ENCODE results near the gene ADGRF5. TPM values are rescaled to one million over a fixed set of nuclear protein-coding genes. Genes with fewer than 3 reads are reported as not detected.

The ADGRF5 gene
- total RNA-seq, 2 donors from 2014 or later: 3.2 to 3.8 TPM

DNA sequence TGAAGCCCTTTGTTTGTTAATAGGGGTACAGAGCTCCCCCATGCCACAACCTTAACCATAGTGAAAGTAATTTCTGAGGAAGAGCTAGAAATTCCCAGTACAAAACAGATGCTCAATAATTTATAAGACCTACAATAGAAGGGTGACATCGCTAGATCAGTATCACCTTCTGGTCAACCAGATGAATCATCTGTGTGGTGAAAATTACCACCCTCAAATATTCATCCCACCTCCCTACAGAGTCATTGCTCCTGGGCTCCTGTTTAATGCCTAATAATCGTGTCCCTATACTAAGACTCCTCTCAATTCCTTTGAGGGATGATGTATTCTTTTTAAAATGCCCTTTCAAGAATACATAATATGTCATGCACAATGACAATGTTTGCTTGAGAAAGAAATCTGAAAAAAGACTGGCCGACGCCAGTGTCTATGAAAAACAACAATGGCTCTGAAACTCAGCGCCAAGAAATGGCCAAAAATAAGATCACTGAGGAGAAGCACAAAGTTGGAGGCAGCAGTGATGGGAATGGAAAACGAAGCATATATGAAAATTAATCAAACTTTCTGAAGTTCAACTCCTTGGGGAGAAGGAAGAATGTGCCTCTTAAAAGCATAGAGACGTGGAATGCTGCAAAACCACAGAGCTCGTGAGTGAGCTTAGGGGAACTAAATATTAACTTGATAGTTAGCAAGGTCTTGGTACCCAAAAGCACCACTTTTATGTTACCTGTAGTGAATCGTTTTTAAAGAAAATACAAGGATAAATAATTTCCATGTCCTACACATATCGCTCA is 11.0 kb upstream of the ADGRF5 start:
- ATAC-seq (no peak), DNase-seq (no peak)
- intact Hi-C loops (cut with DNase I, micrococcal nuclease): no loop called here

- DNase-seq (no peak), ATAC-seq (no peak)
- intact Hi-C loops (cut with DNase I, micrococcal nuclease): no loop called here
Observed at GRCh38 chr6:46931416-46931815, 9.7 kb upstream of the ADGRF5 start.

DNA sequence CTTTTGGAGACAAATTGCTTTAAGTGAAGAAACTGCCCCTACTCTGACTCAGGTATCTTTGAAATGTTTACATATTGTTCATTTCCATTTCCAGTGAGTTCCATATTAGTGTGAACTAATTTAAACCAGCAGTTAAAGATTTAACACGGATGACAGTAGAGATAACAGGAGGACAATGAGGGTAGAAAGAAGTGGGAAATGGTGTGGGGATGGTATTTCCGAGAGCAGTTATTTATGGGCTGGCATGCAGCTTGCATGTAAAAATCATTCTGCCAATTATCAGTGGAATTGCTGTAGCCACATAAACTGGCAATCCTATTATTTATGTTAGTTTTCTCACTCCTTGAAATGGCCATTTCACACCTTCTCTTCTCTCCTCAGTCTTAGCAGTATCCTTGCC is 8.6 kb upstream of the ADGRF5 start:
- intact Hi-C loops (cut with DNase I, micrococcal nuclease): no loop called here
- DNase-seq (no peak), ATAC-seq (no peak)

DNA sequence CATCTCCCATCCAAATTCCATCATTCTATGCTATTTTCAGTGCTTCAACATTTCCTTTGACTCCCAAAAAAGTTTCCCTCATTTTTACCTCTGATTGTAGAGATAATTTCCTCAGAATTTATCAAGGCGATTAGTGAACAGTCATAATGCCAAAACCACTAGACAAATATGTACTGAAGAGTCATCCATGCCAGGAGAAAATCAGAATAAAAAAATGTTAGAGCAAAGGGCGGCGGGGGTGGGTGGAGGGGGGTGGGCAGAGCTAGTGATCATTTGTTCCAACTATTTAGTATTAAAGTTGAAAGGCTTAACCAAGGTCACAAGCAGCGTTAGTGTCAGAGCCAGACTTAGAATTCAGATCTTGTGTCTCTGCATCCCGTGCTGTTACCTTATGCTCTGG is 5.3 kb upstream of the ADGRF5 start:
- no peak for ATAC-seq
- intact Hi-C loops (cut with DNase I, micrococcal nuclease): no loop called here
- no peak for DNase-seq

DNA sequence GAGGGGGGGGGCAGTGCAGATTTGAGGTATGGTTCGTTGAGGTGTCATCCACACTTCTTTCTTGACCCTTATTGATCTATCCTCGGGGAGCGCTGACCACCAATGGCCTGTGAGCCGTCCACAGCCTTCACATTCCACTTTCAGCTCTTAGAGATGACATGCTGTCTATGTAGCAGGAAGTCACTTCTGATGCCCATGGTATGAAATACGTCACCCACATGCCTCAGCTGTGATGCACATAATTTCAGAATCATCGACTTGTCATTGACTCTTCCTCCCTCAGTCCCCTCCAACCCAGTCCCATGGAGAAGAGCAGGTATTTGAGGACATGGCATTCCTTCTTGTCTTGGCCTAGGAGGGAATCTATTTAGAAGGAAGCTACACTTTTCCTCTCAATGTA is 4.7 kb upstream of the ADGRF5 start:
- no peak for ATAC-seq
- DNase-seq: no peak
- intact Hi-C loops (cut with DNase I, micrococcal nuclease): no loop called here

- DNase-seq (no peak), ATAC-seq (no peak)
- intact Hi-C loops (cut with DNase I, micrococcal nuclease): no loop called here
Observed at GRCh38 chr6:46925563-46926253, 4.0 kb upstream of the ADGRF5 start.

GRCh38 chr6:46923476-46923875 is 1.7 kb upstream of the ADGRF5 start:
- ATAC-seq (no peak), DNase-seq (no peak)
- intact Hi-C loops (cut with DNase I, micrococcal nuclease): no loop called here

DNA sequence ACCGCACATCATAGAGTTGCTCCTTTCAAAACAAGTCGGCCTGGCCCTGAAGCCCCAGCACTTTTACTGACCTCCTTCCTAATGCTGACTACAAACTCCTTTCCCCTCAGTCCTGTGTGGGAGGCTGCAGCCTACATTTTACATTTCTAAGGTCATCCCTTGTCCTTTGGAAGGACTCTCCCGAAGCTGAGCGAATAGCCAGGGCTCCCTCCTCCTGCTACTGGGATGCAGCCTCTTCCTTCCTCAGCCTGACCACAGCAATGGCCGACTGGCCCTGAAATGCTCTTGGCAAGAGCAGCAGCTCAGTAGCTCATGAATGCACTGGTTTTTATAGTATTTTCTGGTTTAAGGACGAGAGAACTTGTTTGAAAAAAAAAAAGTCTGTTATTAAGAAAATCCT is 679 bp downstream of the ADGRF5 start:
- ATAC-seq: no peak
- intact Hi-C loops (cut with DNase I, micrococcal nuclease): no loop called here

DNA sequence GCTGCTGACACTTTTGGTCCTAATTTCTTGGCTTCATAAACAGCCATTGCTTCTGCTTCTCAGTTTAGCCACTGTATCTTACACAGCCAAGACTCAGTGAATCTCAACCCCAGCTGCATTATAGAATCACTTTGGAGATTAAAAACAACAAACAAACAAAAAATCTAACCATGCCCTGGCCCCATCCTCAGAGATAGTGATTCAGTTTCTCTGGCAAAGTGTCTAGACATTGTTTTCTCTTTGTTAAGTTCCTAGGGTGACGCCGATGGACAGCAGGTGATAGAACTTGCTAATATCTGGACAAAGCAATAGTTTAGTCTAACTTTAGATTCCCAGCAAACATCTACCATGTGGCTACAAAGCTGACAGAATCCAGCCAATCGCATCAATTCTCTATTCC is 2.9 kb downstream of the ADGRF5 start:
- intact Hi-C loops (cut with DNase I, micrococcal nuclease): no loop called here
- ATAC-seq (no peak), DNase-seq (no peak)

More for the DNA sequence above, 679 bp downstream of the ADGRF5 start:
- DNase-seq: no peak

DNA sequence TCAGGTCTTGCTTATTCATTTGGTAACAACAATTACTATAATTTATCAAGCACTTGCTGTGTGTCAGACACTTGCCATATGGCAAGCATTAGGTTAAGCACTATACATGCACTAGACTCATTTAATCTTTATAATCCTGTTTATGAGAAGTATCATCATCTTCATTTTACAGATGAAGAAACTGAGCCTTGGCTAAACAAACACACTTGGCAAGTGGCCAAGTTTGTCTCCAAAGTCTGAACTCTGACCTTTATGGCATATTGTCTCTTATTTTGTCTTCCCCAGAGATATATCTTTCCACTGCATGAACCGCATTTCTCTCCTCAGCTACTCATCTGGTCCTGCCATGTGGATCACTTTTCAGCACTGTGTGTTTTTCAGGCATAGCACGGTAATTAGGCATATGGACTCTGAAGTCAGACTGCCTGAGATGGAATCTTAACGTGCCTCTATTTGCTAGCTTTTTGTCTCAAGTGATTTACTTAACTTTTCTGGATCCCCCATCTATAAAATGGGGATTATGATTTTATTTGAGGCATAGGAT is 4.7 kb downstream of the ADGRF5 start:
- ATAC-seq (no peak), DNase-seq (no peak)
- intact Hi-C loops (cut with DNase I, micrococcal nuclease): no loop called here

- intact Hi-C loops (cut with DNase I, micrococcal nuclease): no loop called here
- DNase-seq (no peak), ATAC-seq (no peak)
Observed at GRCh38 chr6:46915866-46916265, 5.9 kb downstream of the ADGRF5 start.

DNA sequence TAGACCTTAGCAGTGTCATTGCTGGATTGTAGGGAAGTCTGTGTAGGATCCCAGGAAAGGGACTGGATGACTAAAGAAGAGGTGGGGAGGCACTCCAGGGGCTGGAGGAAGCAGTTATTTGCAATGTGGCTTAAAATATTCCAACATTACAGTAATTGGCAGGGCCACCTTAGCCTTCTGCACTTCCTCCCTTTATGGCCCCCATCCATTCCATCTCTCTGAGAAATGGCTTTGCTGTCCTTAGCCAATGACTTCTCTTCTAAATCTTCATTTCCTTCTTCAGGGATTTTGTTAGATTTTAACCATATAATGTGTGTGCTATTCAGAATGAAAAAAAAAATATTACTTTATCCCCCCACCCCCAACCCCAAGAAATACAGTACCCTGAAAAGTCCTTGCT is 6.4 kb downstream of the ADGRF5 start:
- intact Hi-C loops (cut with DNase I, micrococcal nuclease): no loop called here
- DNase-seq (no peak), ATAC-seq (no peak)

GRCh38 chr6:46914279-46914810 is 7.4 kb downstream of the ADGRF5 start:
- no peak for DNase-seq
- no peak for ATAC-seq
- intact Hi-C loops (cut with DNase I, micrococcal nuclease): no loop called here

- ATAC-seq: no peak
- no peak for DNase-seq
- intact Hi-C loops (cut with DNase I, micrococcal nuclease): no loop called here
Observed at GRCh38 chr6:46909371-46909770, 12.4 kb downstream of the ADGRF5 start.

- intact Hi-C loops (cut with DNase I, micrococcal nuclease): no loop called here
- no peak for DNase-seq
- ATAC-seq: no peak
Observed at GRCh38 chr6:46906776-46907175, 15.0 kb downstream of the ADGRF5 start.

DNA sequence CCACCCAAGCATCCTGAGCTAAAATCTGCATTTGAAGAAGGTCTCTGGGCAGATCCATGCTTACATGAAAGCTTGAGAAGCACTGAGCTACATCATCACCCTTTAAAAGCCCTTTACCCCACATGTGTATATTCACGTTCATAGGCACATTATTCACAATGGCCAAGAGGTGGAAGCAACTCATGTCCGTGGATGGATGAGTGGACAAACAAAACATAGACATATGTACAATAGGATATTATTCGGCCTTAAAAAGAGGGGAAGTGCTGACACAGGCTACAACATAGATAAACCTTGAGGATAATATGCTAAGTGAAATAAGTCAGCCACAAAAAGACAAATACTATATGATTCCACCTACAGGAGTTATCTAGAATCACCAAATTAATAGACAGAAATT is 17.6 kb downstream of the ADGRF5 start:
- DNase-seq (no peak), ATAC-seq (no peak)
- intact Hi-C loops (cut with DNase I, micrococcal nuclease): no loop called here

- ATAC-seq: no peak
- DNase-seq: no peak
- intact Hi-C loops (cut with DNase I, micrococcal nuclease): no loop called here
Observed at GRCh38 chr6:46903175-46903574, 18.6 kb downstream of the ADGRF5 start.

DNA sequence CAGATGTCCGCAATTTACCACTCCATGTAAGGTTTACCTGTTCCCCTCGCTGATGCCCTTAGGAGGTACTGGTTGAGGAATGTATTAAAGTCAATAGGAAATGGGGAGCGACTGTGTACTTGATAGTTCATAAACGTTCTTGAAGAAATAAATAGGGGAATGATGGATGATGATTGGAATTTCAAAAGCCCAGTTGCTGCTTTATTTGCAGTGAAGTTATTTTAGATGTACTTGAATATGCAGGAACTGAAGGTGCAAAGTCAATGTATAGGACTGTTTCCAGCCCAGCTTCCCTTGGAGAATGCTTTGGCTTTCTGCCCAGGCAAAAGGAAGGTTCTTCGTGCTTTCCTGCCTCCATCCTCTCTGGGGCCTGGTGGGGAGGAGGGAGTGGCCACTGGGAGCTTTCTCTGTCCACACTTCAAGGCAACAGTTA is 19.8 kb downstream of the ADGRF5 start:
- DNase-seq (no peak), ATAC-seq (no peak)
- intact Hi-C loops (cut with DNase I, micrococcal nuclease): no loop called here

- ATAC-seq (no peak), DNase-seq (no peak)
- intact Hi-C loops (cut with DNase I, micrococcal nuclease): no loop called here
Observed at GRCh38 chr6:46900266-46900665, 21.5 kb downstream of the ADGRF5 start.

GRCh38 chr6:46899659-46900058 is 22.1 kb downstream of the ADGRF5 start:
- intact Hi-C loops (cut with DNase I, micrococcal nuclease): no loop called here
- ATAC-seq (no peak), DNase-seq (no peak)
